RWPE2 (cell line): Measurements from ENCODE around the gene SPIN1.

Source experiments
- ATAC-seq: fragments of 200-7000 bp; cut with Tn5 transposase; 3 replicates; pipeline ENCODE4 v1.9.1; 2021; ENCODE audit warnings: low read depth
- DNase-seq: peaks from one replicate; pipeline ENCODE4 v3.0.0-alpha.2; 2020; ENCODE audit warnings: low spot score
- H3K27ac ChIP-seq: fragments of 450-650 bp; 2 replicates; pipeline ENCODE4 v1.5.1; 2017; ENCODE audit warnings: mild to moderate bottlenecking; ENCODE audit not compliant: poor library complexity, severe bottlenecking
- H3K27me3 ChIP-seq: fragments of 250-450 bp; sonication (Bioruptor Pico); 2 replicates; pipeline ENCODE4 v1.5.1; 2021; ENCODE audit warnings: mild to moderate bottlenecking, moderate library complexity; ENCODE audit not compliant: insufficient read depth, poor library complexity, severe bottlenecking
- H3K36me3 ChIP-seq: fragments of 250-450 bp; sonication (Bioruptor Pico); 2 replicates; pipeline ENCODE4 v1.5.1; 2020; ENCODE audit warnings: low read depth, mild to moderate bottlenecking, moderate library complexity
- H3K4me1 ChIP-seq: fragments of 250-450 bp; sonication (Bioruptor Pico); 2 replicates; pipeline ENCODE4 v1.5.1; 2021; ENCODE audit warnings: mild to moderate bottlenecking, moderate library complexity; ENCODE audit not compliant: insufficient read depth, poor library complexity, severe bottlenecking
- H3K4me3 ChIP-seq: fragments of 250-450 bp; sonication (Bioruptor Pico); 2 replicates; pipeline ENCODE4 v1.5.1; 2021; ENCODE audit warnings: mild to moderate bottlenecking, moderate library complexity; ENCODE audit not compliant: severe bottlenecking
- H3K9me3 ChIP-seq: fragments of 250-450 bp; sonication (Bioruptor Pico); 2 replicates; pipeline ENCODE4 v1.5.1; 2021; ENCODE audit warnings: mild to moderate bottlenecking, moderate library complexity; ENCODE audit not compliant: severe bottlenecking
- TF ChIP-seq, protein P1 (sequence below): fragments of 450-650 bp; IDR thresholded peaks from one replicate; pipeline ENCODE4 v1.5.1; 2017; ENCODE audit warnings: mild to moderate bottlenecking, moderate library complexity; ENCODE audit not compliant: poor library complexity, severe bottlenecking

SPIN1 gene

DNA sequence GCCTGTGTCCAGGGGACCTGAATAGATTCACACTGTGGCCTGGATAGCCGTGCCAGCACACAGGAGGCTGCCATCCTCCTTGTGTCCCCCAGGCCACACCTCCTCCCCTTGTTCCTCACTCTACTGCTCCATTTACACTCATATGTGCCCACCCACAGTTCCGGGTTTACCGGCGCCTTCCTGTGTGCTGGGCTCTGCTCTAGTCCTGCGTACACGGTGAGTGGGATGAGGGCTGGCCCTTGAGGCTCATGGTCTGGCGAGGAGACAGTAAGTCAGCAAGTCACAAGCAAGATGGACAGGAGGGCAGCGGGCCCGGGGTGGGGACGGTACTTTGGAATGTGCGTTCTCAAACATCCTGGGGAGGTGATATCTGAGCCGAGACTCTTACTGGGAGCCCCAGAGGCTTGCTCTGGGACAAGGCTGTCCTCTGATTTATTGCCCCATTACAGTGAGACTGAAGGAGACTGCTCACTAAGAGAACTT is 114.3 kb downstream of the SPIN1 start:
- no peak overlapping the region for H3K27ac ChIP-seq
- no peaks in the 10 kb centered on the region for H3K27me3 ChIP-seq
- no peaks in the 10 kb centered on the region for H3K9me3 ChIP-seq
- no peaks in the 10 kb centered on the region for H3K36me3 ChIP-seq
- ATAC-seq (no peak), DNase-seq (no peak)
- no peak overlapping the region for H3K4me3 ChIP-seq
- TF ChIP-seq, protein P1, sequence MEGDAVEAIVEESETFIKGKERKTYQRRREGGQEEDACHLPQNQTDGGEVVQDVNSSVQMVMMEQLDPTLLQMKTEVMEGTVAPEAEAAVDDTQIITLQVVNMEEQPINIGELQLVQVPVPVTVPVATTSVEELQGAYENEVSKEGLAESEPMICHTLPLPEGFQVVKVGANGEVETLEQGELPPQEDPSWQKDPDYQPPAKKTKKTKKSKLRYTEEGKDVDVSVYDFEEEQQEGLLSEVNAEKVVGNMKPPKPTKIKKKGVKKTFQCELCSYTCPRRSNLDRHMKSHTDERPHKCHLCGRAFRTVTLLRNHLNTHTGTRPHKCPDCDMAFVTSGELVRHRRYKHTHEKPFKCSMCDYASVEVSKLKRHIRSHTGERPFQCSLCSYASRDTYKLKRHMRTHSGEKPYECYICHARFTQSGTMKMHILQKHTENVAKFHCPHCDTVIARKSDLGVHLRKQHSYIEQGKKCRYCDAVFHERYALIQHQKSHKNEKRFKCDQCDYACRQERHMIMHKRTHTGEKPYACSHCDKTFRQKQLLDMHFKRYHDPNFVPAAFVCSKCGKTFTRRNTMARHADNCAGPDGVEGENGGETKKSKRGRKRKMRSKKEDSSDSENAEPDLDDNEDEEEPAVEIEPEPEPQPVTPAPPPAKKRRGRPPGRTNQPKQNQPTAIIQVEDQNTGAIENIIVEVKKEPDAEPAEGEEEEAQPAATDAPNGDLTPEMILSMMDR: no peak
- H3K4me1 ChIP-seq: no peaks in the 10 kb centered on the region

DNA sequence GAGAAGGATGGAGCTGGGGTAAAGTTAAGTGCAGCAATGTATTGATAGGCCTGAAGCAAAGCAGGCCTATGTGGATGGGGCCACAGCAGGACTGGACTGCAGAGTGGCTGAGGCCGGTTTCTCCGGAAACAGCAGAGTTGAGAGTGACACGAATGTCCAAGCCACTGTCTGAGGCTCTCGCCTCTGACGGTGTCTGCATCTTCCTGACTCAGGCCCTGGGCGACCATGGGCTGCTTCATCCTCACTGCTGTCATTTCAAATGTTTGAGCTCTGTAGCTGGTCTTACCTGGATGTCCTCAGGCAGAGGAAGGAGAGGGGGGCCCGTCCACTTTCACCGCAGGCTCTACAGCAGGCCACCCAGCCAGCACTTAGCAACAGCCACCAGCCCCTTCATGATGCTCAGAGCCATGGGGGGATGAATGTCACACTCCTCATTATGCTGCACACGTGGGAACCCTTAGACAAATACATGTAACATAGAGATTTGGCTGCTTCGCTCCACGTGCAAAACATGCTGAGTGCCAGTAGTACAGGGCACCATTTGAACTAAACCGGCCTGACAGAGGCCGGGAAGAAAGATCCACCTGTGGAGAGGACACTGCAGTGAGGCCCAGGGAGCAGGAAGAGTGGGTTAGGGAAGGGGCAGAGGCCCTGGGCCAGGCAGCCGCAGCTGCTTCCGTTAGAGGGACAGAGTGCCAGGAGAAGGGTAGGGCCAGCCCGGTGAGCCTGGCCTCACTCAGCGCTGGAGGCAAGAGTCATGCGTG is 115.0 kb downstream of the SPIN1 start:
- no peaks in the 10 kb centered on the region for H3K27me3 ChIP-seq
- TF ChIP-seq, protein P1: no peak
- no peaks in the 10 kb centered on the region for H3K36me3 ChIP-seq
- H3K4me3 ChIP-seq: no peak overlapping the region
- DNase-seq (no peak), ATAC-seq (no peak)
- H3K9me3 ChIP-seq: no peaks in the 10 kb centered on the region
- no peak overlapping the region for H3K27ac ChIP-seq
- no peaks in the 10 kb centered on the region for H3K4me1 ChIP-seq

DNA sequence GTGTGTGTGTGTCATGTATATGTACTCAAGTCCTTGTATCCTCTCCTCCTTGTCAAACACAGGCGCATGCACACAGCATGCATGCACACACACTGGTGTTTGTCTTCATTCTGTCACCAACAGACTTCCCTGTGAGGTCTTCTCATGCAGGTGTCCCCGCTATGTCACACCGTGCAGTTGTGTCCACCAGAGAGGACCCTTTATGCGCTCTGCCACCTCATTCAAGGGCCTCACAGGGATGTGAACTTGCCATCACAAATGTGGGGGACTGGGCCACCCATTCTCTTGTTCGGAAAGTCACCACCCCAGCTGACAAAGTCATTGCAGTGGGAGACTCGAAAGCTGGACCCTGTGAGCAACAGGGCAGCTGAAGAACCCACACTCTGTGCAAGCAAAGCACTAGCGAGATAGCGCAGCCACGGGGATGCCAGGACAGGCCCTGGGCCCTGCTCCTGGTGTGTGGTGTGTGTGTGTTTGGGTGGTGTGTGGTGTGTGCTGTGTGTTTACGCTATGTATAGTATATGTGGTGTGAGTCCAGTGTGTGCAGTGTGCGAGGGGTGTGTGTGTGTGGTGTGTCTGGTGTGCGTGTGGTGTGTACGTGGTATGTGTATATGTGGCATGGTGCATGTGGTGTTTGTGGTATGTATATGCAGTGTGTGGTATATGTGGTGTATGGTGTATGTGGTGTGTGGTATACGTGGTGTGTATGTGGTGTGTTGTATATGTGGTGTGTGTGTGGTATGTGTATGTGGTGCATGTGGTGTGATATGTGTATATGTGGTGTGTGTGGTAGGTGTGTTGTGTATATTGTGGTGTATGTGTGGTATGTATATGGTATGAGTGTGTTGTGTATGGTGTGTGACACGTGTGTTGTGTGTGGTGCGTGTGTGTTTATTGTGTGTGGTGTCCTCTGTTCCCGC is 115.9 kb downstream of the SPIN1 start:
- DNase-seq: no peak
- Histone ChIP-seq H3K4me3 (no peak overlapping the region), H3K27me3 (no peaks in the 10 kb centered on the region), H3K4me1 (no peaks in the 10 kb centered on the region), H3K27ac (no peak overlapping the region), H3K9me3 (no peaks in the 10 kb centered on the region), H3K36me3 (no peaks in the 10 kb centered on the region)
- TF ChIP-seq, protein P1: no peak
- no peak for ATAC-seq

DNA sequence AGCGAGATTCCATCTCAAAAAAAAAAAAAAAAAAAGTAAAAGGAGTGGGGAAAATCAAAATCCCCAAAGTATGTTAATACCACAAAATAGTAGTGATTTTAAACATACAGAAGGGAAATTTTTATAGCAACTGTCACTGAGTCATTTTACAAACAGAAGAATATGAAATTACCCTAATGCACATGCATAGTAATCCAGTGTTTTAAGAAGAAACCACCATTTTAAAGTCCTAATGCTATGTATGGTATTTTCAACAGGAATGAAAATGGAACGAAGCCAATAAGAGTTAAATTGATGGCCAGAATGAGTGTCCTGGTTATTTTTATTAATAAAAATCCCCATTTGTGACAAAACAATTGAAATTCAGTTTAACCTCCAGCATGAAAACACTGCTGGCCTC is 120.1 kb downstream of the SPIN1 start:
- Histone ChIP-seq H3K27me3 (no peaks in the 10 kb centered on the region), H3K4me3 (no peak overlapping the region), H3K4me1 (no peaks in the 10 kb centered on the region), H3K9me3 (no peaks in the 10 kb centered on the region), H3K27ac (no peak overlapping the region), H3K36me3 (no peaks in the 10 kb centered on the region)
- no peak for DNase-seq
- no peak for ATAC-seq
- TF ChIP-seq, protein P1: no peak
